Measurements from ENCODE around the gene ETV3. TPM values are rescaled to one million over a fixed set of nuclear protein-coding genes. Genes with fewer than 3 reads are reported as not detected.

ETV3 gene
- total RNA-seq, 1 donor from 2014 or later, result 41.0 TPM

GRCh38 chr1:157110003-157110402 is 28.2 kb downstream of the ETV3 start:
- Mint-ChIP-seq H3K9me3 (no peaks in the 10 kb centered on the region), H3K36me3 (no peaks in the 10 kb centered on the region), H3K4me1 (ENCODE audit: unreplicated experiment) (peaks cover 14% of the 10 kb centered on the region), H3K27me3 (peaks cover 65% of the 10 kb centered on the region), H3K4me3 (no peak overlapping the region), H3K27ac (no peak overlapping the region)
- TF ChIP-seq CTCF (conservative IDR thresholded peaks at IDR 0.05), result no peak
- DNase-seq (ENCODE audit: extremely low spot score, unreplicated experiment), result no peak

GRCh38 chr1:157108448-157108847 is 29.7 kb downstream of the ETV3 start:
- no peak for DNase-seq (ENCODE audit: extremely low spot score, unreplicated experiment)
- peaks cover 26% of the 10 kb centered on the region for H3K4me1 Mint-ChIP-seq (ENCODE audit: unreplicated experiment)
- H3K9me3 Mint-ChIP-seq, result no peaks in the 10 kb centered on the region
- no peak for TF ChIP-seq CTCF (conservative IDR thresholded peaks at IDR 0.05)
- H3K27ac Mint-ChIP-seq, result no peak overlapping the region
- H3K4me3 Mint-ChIP-seq, result no peak overlapping the region
- peaks cover 74% of the 10 kb centered on the region for H3K27me3 Mint-ChIP-seq
- H3K36me3 Mint-ChIP-seq, result no peaks in the 10 kb centered on the region

GRCh38 chr1:157107702-157108101 is 30.5 kb downstream of the ETV3 start:
- Mint-ChIP-seq H3K9me3 (no peaks in the 10 kb centered on the region), H3K4me1 (ENCODE audit: unreplicated experiment) (peaks cover 26% of the 10 kb centered on the region), H3K4me3 (no peak overlapping the region), H3K27ac (no peak overlapping the region), H3K27me3 (peaks cover 72% of the 10 kb centered on the region), H3K36me3 (no peaks in the 10 kb centered on the region)
- DNase-seq (ENCODE audit: extremely low spot score, unreplicated experiment), result no peak
- no peak for TF ChIP-seq CTCF (conservative IDR thresholded peaks at IDR 0.05)

GRCh38 chr1:157106813-157107189 is 31.4 kb downstream of the ETV3 start:
- Mint-ChIP-seq H3K9me3 (no peaks in the 10 kb centered on the region), H3K4me3 (no peak overlapping the region), H3K36me3 (no peaks in the 10 kb centered on the region), H3K27me3 (peaks cover 68% of the 10 kb centered on the region), H3K4me1 (ENCODE audit: unreplicated experiment) (peaks cover 21% of the 10 kb centered on the region), H3K27ac (no peak overlapping the region)
- TF ChIP-seq CTCF (conservative IDR thresholded peaks at IDR 0.05), result no peak
- DNase-seq (ENCODE audit: extremely low spot score, unreplicated experiment), result no peak

- Mint-ChIP-seq H3K4me1 (ENCODE audit: unreplicated experiment) (peaks cover 21% of the 10 kb centered on the region), H3K36me3 (no peaks in the 10 kb centered on the region), H3K9me3 (no peaks in the 10 kb centered on the region), H3K4me3 (no peak overlapping the region), H3K27me3 (peaks cover 62% of the 10 kb centered on the region), H3K27ac (no peak overlapping the region)
- no peak for DNase-seq (ENCODE audit: extremely low spot score, unreplicated experiment)
- TF ChIP-seq CTCF (conservative IDR thresholded peaks at IDR 0.05), result no peak
These were observed 32.0 kb downstream of the ETV3 start for GRCh38 chr1:157105988-157106812.

Data from type B pancreatic cell (in vitro differentiated cells).